HG03039 (cell line): ENCODE results near the gene PALM.
"Not testable (repeated sequence)": the region's sequence is repeated elsewhere in the genome, so short reads cannot be mapped to it uniquely, and the experiment has no call there.

Experiments used
- ATAC-seq: cut with Tn5 transposase; IDR thresholded peaks from one replicate; pipeline ENCODE4 v1.9.1; 2021; ENCODE audit warnings: mild to moderate bottlenecking, moderate library complexity; ENCODE audit not compliant: unreplicated experiment

PALM gene

GRCh38 chr19:729965-730668 is 21.4 kb downstream of the PALM start:
- no peak for ATAC-seq

- ATAC-seq: no peak
These were observed 22.3 kb downstream of the PALM start for GRCh38 chr19:731000-731399.

GRCh38 chr19:732148-733069 is 23.7 kb downstream of the PALM start:
- no peak for ATAC-seq

- ATAC-seq: no peak
These were observed 26.0 kb downstream of the PALM start for GRCh38 chr19:734716-735115.

- ATAC-seq: no peak
These were observed 27.4 kb downstream of the PALM start for GRCh38 chr19:736125-736524.

- no peak for ATAC-seq
These were observed 28.9 kb downstream of the PALM start for GRCh38 chr19:737591-738093.

- ATAC-seq: no peak
These were observed 29.9 kb downstream of the PALM start for GRCh38 chr19:738509-739128.

GRCh38 chr19:739998-740715 is 31.4 kb downstream of the PALM start:
- ATAC-seq: no peak

GRCh38 chr19:740816-741505 is 32.2 kb downstream of the PALM start:
- ATAC-seq: not testable (repeated sequence)

GRCh38 chr19:741506-742131 is 32.9 kb downstream of the PALM start:
- no peak for ATAC-seq

GRCh38 chr19:742540-743075 is 33.9 kb downstream of the PALM start:
- ATAC-seq: no peak

- no peak for ATAC-seq
These were observed 34.5 kb downstream of the PALM start for GRCh38 chr19:743168-743687.

GRCh38 chr19:745138-745537 is 36.4 kb downstream of the PALM start:
- not testable (repeated sequence) for ATAC-seq

GRCh38 chr19:746208-746819 is 37.6 kb downstream of the PALM start:
- ATAC-seq: no peak

GRCh38 chr19:746956-747355 is 38.2 kb downstream of the PALM start:
- ATAC-seq: no peak

- no peak for ATAC-seq
These were observed 38.9 kb downstream of the PALM start for GRCh38 chr19:747432-748273.

- ATAC-seq: no peak
These were observed 39.5 kb downstream of the PALM start for GRCh38 chr19:748274-748598.

GRCh38 chr19:749811-750210 is 41.1 kb downstream of the PALM start:
- no peak for ATAC-seq
